ENCODE results near the gene ZFR. TPM values are rescaled to one million over a fixed set of nuclear protein-coding genes. Genes with fewer than 3 reads are reported as not detected.

Gene ZFR
- total RNA-seq (10 to 100 TPM; 51.2 to 63.7 TPM), total RNA-seq (140 to 188 reads per million in 2 donors)

- H3K36me3 Mint-ChIP-seq (ENCODE audit: low read depth), result no peaks in the 10 kb centered on the region
- H3K9me3 ChIP-seq (ENCODE audit: control insufficient read depth, low read length, poor library complexity, severe bottlenecking), result no peaks in the 10 kb centered on the region
- peak within 1 kb of the TSS; percentile 93 for H3K27ac Mint-ChIP-seq
- ATAC-seq, result peak; percentile 92
- peaks cover 16% of the 10 kb centered on the region for H3K4me1 Mint-ChIP-seq
- DNase-seq, result peak; percentile 91 to 94 (median 92)
- no peaks in the 10 kb centered on the region for H3K27me3 Mint-ChIP-seq
- peak within 1 kb of the TSS; percentile 95 for H3K4me3 Mint-ChIP-seq
Measured at GRCh38 chr5:32444431-32445286, at the start of gene ZFR. Gene ZFR, minus strand, starts transcription at chr5:32444740. Its CDS starts 82 bp downstream, at chr5:32444658.

- no peak for ATAC-seq
- H3K4me3 Mint-ChIP-seq, result no peak overlapping the region
- no peaks in the 10 kb centered on the region for H3K9me3 ChIP-seq (ENCODE audit: control insufficient read depth, low read length, poor library complexity, severe bottlenecking)
- peaks cover 3% of the 10 kb centered on the region for H3K4me1 Mint-ChIP-seq
- H3K27me3 Mint-ChIP-seq, result peaks cover 4% of the 10 kb centered on the region
- no peaks in the 10 kb centered on the region for H3K36me3 Mint-ChIP-seq (ENCODE audit: low read depth)
- no peak overlapping the region for H3K27ac Mint-ChIP-seq
- DNase-seq, result no peak
Measured at GRCh38 chr5:32490972-32491557, 46.5 kb upstream of the ZFR start.

- peaks cover 3% of the 10 kb centered on the region for H3K4me1 Mint-ChIP-seq
- peak overlapping the region; percentile 1 for H3K27ac Mint-ChIP-seq
- no peaks in the 10 kb centered on the region for H3K36me3 Mint-ChIP-seq (ENCODE audit: low read depth)
- no peak overlapping the region for H3K4me3 Mint-ChIP-seq
- peaks cover 4% of the 10 kb centered on the region for H3K27me3 Mint-ChIP-seq
- no peaks in the 10 kb centered on the region for H3K9me3 ChIP-seq (ENCODE audit: control insufficient read depth, low read length, poor library complexity, severe bottlenecking)
- DNase-seq, result peak; percentile 45 to 65 (median 51)
- peak; percentile 61 for ATAC-seq
Measured at GRCh38 chr5:32489791-32490562, 45.4 kb upstream of the ZFR start.

GRCh38 chr5:32487424-32487823 lies 42.9 kb upstream of the ZFR start:
- H3K9me3 ChIP-seq (ENCODE audit: control insufficient read depth, low read length, poor library complexity, severe bottlenecking), result no peaks in the 10 kb centered on the region
- Mint-ChIP-seq H3K4me1 (no peaks in the 10 kb centered on the region), H3K27me3 (peaks cover 4% of the 10 kb centered on the region), H3K4me3 (no peak overlapping the region), H3K27ac (peak overlapping the region; percentile 21), H3K36me3 (ENCODE audit: low read depth) (no peaks in the 10 kb centered on the region)
- DNase-seq, result no peak
- ATAC-seq, result no peak

- Mint-ChIP-seq H3K27me3 (peaks cover 4% of the 10 kb centered on the region), H3K36me3 (ENCODE audit: low read depth) (no peaks in the 10 kb centered on the region), H3K27ac (no peak overlapping the region), H3K4me1 (no peaks in the 10 kb centered on the region), H3K4me3 (no peak overlapping the region)
- DNase-seq, result no peak
- ATAC-seq, result no peak
- H3K9me3 ChIP-seq (ENCODE audit: control insufficient read depth, low read length, poor library complexity, severe bottlenecking), result no peaks in the 10 kb centered on the region
Measured at GRCh38 chr5:32487008-32487407, 42.5 kb upstream of the ZFR start.

GRCh38 chr5:32482193-32482592 lies 37.7 kb upstream of the ZFR start:
- DNase-seq (no peak), ATAC-seq (no peak)
- Mint-ChIP-seq H3K4me1 (no peaks in the 10 kb centered on the region), H3K36me3 (ENCODE audit: low read depth) (no peaks in the 10 kb centered on the region), H3K27ac (no peak overlapping the region), H3K27me3 (no peaks in the 10 kb centered on the region), H3K4me3 (no peak overlapping the region)
- no peaks in the 10 kb centered on the region for H3K9me3 ChIP-seq (ENCODE audit: control insufficient read depth, low read length, poor library complexity, severe bottlenecking)

GRCh38 chr5:32479096-32479495 lies 34.6 kb upstream of the ZFR start:
- DNase-seq (no peak), ATAC-seq (no peak)
- Mint-ChIP-seq H3K27me3 (peaks cover 6% of the 10 kb centered on the region), H3K4me3 (no peak overlapping the region), H3K36me3 (ENCODE audit: low read depth) (no peaks in the 10 kb centered on the region), H3K4me1 (no peaks in the 10 kb centered on the region), H3K27ac (no peak overlapping the region)
- H3K9me3 ChIP-seq (ENCODE audit: control insufficient read depth, low read length, poor library complexity, severe bottlenecking), result no peaks in the 10 kb centered on the region

- H3K27ac Mint-ChIP-seq, result no peak overlapping the region
- peaks cover 11% of the 10 kb centered on the region for H3K27me3 Mint-ChIP-seq
- DNase-seq (no peak), ATAC-seq (no peak)
- no peaks in the 10 kb centered on the region for H3K36me3 Mint-ChIP-seq (ENCODE audit: low read depth)
- H3K4me3 Mint-ChIP-seq, result no peak overlapping the region
- no peaks in the 10 kb centered on the region for H3K4me1 Mint-ChIP-seq
- no peaks in the 10 kb centered on the region for H3K9me3 ChIP-seq (ENCODE audit: control insufficient read depth, low read length, poor library complexity, severe bottlenecking)
Measured at GRCh38 chr5:32476891-32477290, 32.4 kb upstream of the ZFR start.

GRCh38 chr5:32475334-32476097 lies 31.0 kb upstream of the ZFR start:
- Mint-ChIP-seq H3K4me3 (no peak overlapping the region), H3K27me3 (peaks cover 11% of the 10 kb centered on the region), H3K4me1 (no peaks in the 10 kb centered on the region), H3K27ac (no peak overlapping the region), H3K36me3 (ENCODE audit: low read depth) (no peaks in the 10 kb centered on the region)
- DNase-seq (no peak), ATAC-seq (no peak)
- no peaks in the 10 kb centered on the region for H3K9me3 ChIP-seq (ENCODE audit: control insufficient read depth, low read length, poor library complexity, severe bottlenecking)

GRCh38 chr5:32474209-32474854 lies 29.8 kb upstream of the ZFR start:
- no peaks in the 10 kb centered on the region for H3K36me3 Mint-ChIP-seq (ENCODE audit: low read depth)
- H3K4me1 Mint-ChIP-seq, result peaks cover under 1% of the 10 kb centered on the region
- H3K27me3 Mint-ChIP-seq, result peaks cover 11% of the 10 kb centered on the region
- DNase-seq (no peak), ATAC-seq (no peak)
- no peak overlapping the region for H3K4me3 Mint-ChIP-seq
- H3K27ac Mint-ChIP-seq, result no peak overlapping the region
- no peaks in the 10 kb centered on the region for H3K9me3 ChIP-seq (ENCODE audit: control insufficient read depth, low read length, poor library complexity, severe bottlenecking)

GRCh38 chr5:32473072-32473471 lies 28.5 kb upstream of the ZFR start:
- no peaks in the 10 kb centered on the region for H3K36me3 Mint-ChIP-seq (ENCODE audit: low read depth)
- no peak overlapping the region for H3K27ac Mint-ChIP-seq

GRCh38 chr5:32471784-32472183 lies 27.2 kb upstream of the ZFR start:
- H3K27me3 Mint-ChIP-seq, result peaks cover 11% of the 10 kb centered on the region
- H3K9me3 ChIP-seq (ENCODE audit: control insufficient read depth, low read length, poor library complexity, severe bottlenecking), result no peaks in the 10 kb centered on the region

More at GRCh38 chr5:32473072-32473471, 28.5 kb upstream of the ZFR start:
- H3K4me3 Mint-ChIP-seq, result no peak overlapping the region
- DNase-seq, result no peak
- no peaks in the 10 kb centered on the region for H3K9me3 ChIP-seq (ENCODE audit: control insufficient read depth, low read length, poor library complexity, severe bottlenecking)
- ATAC-seq, result no peak
- peaks cover 11% of the 10 kb centered on the region for H3K27me3 Mint-ChIP-seq
- peaks cover 2% of the 10 kb centered on the region for H3K4me1 Mint-ChIP-seq

More at GRCh38 chr5:32471784-32472183, 27.2 kb upstream of the ZFR start:
- H3K4me1 Mint-ChIP-seq, result peaks cover 2% of the 10 kb centered on the region
- DNase-seq (no peak), ATAC-seq (no peak)
- H3K27ac Mint-ChIP-seq, result peak overlapping the region; percentile 73
- no peak overlapping the region for H3K4me3 Mint-ChIP-seq
- H3K36me3 Mint-ChIP-seq (ENCODE audit: low read depth), result no peaks in the 10 kb centered on the region
